IgD-negative memory B cell (primary cell): ENCODE results near the gene OPN1MW3. TPM values are rescaled to one million over a fixed set of nuclear protein-coding genes. Genes with fewer than 3 reads are reported as not detected.

Experiments
- H3K27ac Mint-ChIP-seq, 3 donors: one replicate each; pipeline ENCODE4 v1.8.0; 2020 to 2022; ENCODE audit warnings: mild to moderate bottlenecking in 3 of 3, mixed read lengths in 3 of 3, moderate library complexity in 1 of 3
- H3K27me3 Mint-ChIP-seq: one replicate; pipeline ENCODE4 v1.8.0; 2021; ENCODE audit warnings: mixed read lengths
- H3K36me3 Mint-ChIP-seq: one replicate; pipeline ENCODE4 v1.8.0; 2020; ENCODE audit warnings: mild to moderate bottlenecking, mixed read lengths
- H3K4me1 Mint-ChIP-seq, 3 donors: one replicate each; pipeline ENCODE4 v1.8.0; 2020 to 2022; ENCODE audit warnings: mixed read lengths in 3 of 3, mild to moderate bottlenecking in 1 of 3
- H3K4me3 Mint-ChIP-seq, 4 donors: one replicate each; pipeline ENCODE4 v1.8.0; 2020 to 2022; ENCODE audit warnings: mild to moderate bottlenecking in 4 of 4, mixed read lengths in 4 of 4, moderate library complexity in 3 of 4
- H3K9me3 Mint-ChIP-seq, 3 donors: one replicate each; pipeline ENCODE4 v1.8.0; 2020 to 2021; ENCODE audit warnings: mixed read lengths in 3 of 3, mild to moderate bottlenecking in 1 of 3
- polyA plus RNA-seq: library from polyadenylated mRNA; unstranded; fragments of 300-500 nt; fragmentation: Illumina TruSeq; gene quantifications from one replicate; pipeline ENCODE4 v1.2.3, GENCODE V29; 2021

The OPN1MW3 gene
- polyA plus RNA-seq, 1 donor from 2014 or later = not detected

DNA sequence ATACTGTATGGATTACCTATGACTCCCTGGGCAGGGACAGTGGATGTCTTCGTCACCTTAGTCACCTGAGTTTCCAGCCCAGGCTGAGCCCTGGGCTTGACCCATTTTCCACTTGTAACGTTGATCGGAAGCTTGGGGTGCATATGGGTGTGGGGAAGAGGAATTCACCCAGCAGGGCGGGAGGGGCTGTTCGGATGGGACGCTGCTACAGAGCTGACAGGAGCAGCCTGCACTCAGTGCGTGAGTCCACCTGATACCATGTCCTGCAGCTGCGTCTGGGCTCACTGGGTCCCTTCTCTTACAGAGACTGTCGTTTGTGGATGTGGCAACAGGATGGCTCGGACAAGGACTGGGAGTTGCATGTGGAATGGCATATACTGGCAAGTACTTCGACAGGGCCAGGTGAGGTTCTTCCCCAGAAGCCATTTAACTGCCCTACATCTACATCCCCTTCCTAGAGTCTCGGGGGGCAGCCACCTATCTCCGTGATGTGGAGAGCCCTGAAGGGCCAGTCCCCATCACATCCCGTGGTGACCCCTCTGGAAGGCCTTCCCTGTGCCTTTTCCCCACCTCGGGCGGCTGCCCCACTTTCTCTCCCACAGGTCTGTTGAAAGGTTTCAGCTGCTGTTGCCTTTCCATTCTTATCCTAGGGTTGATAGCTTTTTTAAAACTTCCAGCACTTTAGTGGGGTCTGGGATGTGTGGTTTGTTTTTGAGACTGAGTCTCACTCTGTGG, 51.8 kb downstream of the OPN1MW3 start:
- H3K9me3 Mint-ChIP-seq = no peaks in the 10 kb centered on the region
- H3K36me3 Mint-ChIP-seq = peaks cover 5% of the 10 kb centered on the region
- H3K27me3 Mint-ChIP-seq = peaks cover 2% of the 10 kb centered on the region
- no peak overlapping the region for H3K4me3 Mint-ChIP-seq
- H3K27ac Mint-ChIP-seq = peak overlapping the region in 1 of 3 donors; percentile 83
- H3K4me1 Mint-ChIP-seq = peaks cover 24 to 27% (median 24%) of the 10 kb centered on the region in 3 donors

DNA sequence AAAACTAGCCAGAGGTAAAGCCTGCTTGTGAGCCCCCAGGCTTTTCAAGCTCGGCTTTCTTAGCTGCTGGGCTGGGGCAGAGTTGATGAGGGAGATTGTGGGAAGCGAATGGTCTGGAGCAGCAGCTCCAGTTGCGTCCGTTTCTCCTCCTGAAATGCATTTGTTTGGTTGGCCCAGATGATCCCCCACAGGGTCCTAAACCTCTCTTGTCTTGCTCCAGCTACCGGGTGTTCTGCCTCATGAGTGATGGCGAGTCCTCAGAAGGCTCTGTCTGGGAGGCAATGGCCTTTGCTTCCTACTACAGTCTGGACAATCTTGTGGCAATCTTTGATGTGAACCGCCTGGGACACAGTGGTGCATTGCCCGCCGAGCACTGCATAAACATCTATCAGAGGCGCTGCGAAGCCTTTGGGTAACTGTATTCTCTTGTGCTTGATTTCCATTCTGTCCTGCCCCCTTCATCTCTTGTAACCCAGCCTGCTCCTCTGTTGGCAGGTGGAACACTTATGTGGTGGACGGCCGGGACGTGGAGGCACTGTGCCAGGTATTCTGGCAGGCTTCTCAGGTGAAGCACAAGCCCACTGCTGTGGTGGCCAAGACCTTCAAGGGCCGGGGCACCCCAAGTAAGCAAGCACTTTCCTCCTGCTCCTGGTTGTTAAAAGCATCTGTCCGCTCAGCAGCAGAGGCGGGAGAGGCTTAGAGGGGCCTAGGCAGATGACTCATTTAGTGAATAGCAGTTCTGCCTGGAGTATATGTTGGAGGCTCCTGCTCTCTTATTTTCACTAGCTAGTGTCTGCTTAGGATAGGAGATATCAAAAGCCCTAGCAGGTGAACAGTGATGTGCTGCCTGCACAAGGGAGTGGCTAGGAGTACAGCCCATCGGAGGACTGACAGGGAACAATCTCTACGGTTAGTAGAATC, 53.5 kb downstream of the OPN1MW3 start:
- Mint-ChIP-seq H3K9me3 (no peaks in the 10 kb centered on the region), H3K4me1 (peaks cover 18 to 19% (median 19%) of the 10 kb centered on the region in 3 donors), H3K27ac (peak overlapping the region in 1 of 3 donors; percentile 28), H3K36me3 (peaks cover 3% of the 10 kb centered on the region), H3K27me3 (peaks cover 5% of the 10 kb centered on the region), H3K4me3 (peak overlapping the region in 1 of 4 donors; percentile 49)

DNA sequence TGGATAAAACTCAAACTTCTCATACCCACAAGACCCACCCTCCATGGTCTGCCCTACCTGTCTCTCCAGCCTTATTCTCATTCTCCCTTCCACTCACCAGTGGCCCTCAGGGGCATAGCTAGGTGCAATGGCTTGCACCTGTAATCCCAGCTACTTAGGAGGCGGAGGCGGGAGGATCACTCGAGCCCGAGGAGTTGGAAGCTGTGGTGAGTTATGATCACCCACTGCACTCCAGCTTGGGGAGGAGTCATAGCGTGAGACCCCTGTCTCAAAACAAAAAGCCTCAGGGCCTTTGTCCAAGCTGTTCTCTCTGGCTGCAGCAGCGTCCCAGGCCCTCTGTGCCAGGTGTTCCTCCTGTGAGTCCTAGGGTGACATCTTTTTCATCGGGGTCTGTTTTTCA, 54.7 kb downstream of the OPN1MW3 start:
- no peak overlapping the region for H3K4me3 Mint-ChIP-seq
- H3K9me3 Mint-ChIP-seq = no peaks in the 10 kb centered on the region
- peaks cover 17 to 20% (median 19%) of the 10 kb centered on the region in 3 donors for H3K4me1 Mint-ChIP-seq
- H3K27me3 Mint-ChIP-seq = peaks cover 4% of the 10 kb centered on the region
- no peak overlapping the region for H3K27ac Mint-ChIP-seq
- H3K36me3 Mint-ChIP-seq = peaks cover 3% of the 10 kb centered on the region

DNA sequence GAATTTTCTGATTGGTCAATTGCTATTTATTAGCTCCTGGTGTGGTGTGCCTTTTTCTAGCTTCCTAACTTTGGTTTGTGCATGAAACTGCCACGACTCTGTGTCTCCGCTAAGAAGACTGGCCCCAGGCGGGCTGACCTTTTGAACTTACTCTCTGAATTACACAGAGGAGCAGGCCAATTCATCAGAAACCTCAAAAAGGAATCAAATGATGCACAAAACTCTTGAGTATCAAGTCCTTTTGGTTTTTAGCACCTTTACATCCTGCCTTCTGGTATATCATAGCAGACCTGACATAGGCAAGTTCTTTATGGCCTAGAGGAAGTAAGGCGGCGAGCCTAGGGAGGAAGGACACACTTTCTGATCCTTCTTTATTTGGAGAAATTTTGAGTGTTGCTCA, 55.8 kb downstream of the OPN1MW3 start:
- Mint-ChIP-seq H3K27me3 (peaks cover 7% of the 10 kb centered on the region), H3K9me3 (no peaks in the 10 kb centered on the region), H3K4me3 (no peak overlapping the region), H3K4me1 (peaks cover 15 to 20% (median 18%) of the 10 kb centered on the region in 3 donors), H3K36me3 (no peaks in the 10 kb centered on the region), H3K27ac (peak overlapping the region in 1 of 3 donors; percentile 25)

DNA sequence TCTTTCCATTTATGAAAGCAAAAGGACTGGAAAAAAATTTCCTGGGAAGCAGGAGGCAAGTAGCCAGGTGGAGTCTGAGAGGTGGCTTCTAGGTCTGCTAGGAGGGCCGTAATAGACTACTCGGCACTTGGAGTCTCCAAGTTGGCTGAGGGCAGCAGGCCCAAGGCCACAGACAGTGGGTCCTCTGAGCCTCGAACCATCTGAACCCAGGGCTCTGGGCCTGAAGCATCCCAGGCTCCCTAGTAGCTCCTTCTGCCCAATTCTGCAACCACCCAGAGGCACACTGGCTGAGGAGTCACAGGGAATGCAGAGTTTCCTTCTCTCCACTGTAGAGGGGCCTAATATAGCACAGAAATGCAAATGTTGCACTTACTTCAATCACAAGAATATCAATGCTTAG, 58.0 kb downstream of the OPN1MW3 start:
- Mint-ChIP-seq H3K4me3 (no peak overlapping the region), H3K4me1 (peaks cover 13 to 16% (median 14%) of the 10 kb centered on the region in 3 donors), H3K9me3 (no peaks in the 10 kb centered on the region), H3K27ac (no peak overlapping the region), H3K36me3 (no peaks in the 10 kb centered on the region), H3K27me3 (peaks cover 7% of the 10 kb centered on the region)

DNA sequence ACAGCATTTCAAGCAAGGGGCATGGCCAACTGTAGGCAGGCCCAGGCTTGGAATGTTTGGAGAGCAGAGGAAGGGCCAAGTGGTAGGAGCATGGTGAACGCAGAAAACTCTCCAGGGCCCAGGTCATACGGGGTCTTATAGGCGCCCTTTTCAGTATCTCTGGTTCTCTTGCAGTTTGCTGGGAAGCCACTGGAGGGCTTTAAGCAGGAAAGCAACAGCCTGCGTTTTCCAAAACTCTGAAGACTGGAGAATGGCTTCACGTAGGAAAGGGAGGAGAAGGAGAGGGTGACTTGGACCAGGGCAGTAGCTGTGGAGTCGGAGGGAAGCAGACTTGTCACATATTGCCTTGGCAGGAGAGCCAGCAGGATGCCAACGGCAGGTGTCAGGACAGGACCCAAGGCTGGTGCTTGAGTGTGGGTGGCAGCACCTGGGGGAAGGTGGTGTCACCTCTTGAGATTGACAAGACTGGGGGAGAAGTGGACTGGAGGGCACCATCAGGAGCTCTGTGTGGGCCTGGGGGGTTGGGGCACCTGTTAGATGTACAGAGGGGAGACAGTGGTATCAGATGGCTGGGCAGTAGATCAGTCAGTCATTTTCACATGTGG, 60.1 kb downstream of the OPN1MW3 start:
- H3K36me3 Mint-ChIP-seq = no peaks in the 10 kb centered on the region
- H3K9me3 Mint-ChIP-seq = no peaks in the 10 kb centered on the region
- H3K27me3 Mint-ChIP-seq = peaks cover 7% of the 10 kb centered on the region
- H3K4me1 Mint-ChIP-seq = peaks cover 23 to 27% (median 24%) of the 10 kb centered on the region in 3 donors
- H3K4me3 Mint-ChIP-seq = peak overlapping the region in 2 of 4 donors; percentile 86 to 87
- peak overlapping the region in 2 of 3 donors; percentile 47 to 51 for H3K27ac Mint-ChIP-seq

DNA sequence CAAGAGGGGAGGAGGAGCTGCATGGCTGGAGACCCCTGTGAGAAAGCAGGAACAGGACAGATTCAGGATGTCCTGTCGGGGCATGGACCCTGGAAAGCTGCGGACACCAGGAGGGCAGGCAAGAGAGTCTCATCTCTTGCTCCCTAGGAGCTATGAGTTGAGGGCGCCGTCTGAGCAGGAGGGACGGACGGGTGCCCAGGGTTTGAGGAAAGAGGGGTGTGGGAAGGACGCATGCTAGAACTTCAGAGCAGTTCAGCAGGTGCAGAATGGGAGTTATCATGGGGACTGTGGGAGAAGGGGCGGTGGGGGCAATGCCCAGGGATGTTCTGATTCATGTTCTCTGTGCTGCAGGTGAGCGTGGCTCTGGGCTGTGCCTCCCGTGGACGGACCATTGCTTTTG, 63.0 kb downstream of the OPN1MW3 start:
- Mint-ChIP-seq H3K27ac (peak overlapping the region in 1 of 3 donors; percentile 78), H3K4me1 (peaks cover 27 to 33% (median 31%) of the 10 kb centered on the region in 3 donors), H3K9me3 (no peaks in the 10 kb centered on the region), H3K4me3 (peak overlapping the region in 2 of 4 donors; percentile 39 to 91), H3K36me3 (no peaks in the 10 kb centered on the region), H3K27me3 (peaks cover 4% of the 10 kb centered on the region)

Other genes with a start within 250 kb of the OPN1MW3 start
- gene IRAK1, start 237.7 kb upstream of the OPN1MW3 start, polyA plus RNA-seq = 110 TPM
- 20.0 TPM for gene MECP2, start 159.9 kb upstream of the OPN1MW3 start, polyA plus RNA-seq
- not detected for gene OPN1LW, start 113.3 kb upstream of the OPN1MW3 start, polyA plus RNA-seq
- gene OPN1MW, start 75.0 kb upstream of the OPN1MW3 start, polyA plus RNA-seq = not detected
- gene OPN1MW2, start 37.8 kb upstream of the OPN1MW3 start, polyA plus RNA-seq = not detected
- gene TEX28, start 37.5 kb downstream of the OPN1MW3 start, polyA plus RNA-seq = not detected
- 5.5 TPM for gene TKTL1, start 38.2 kb downstream of the OPN1MW3 start, polyA plus RNA-seq
- gene FLNA, start 117.1 kb downstream of the OPN1MW3 start, polyA plus RNA-seq = 396 TPM
- gene EMD, start 121.7 kb downstream of the OPN1MW3 start, polyA plus RNA-seq = 32.4 TPM
- gene RPL10, start 140.8 kb downstream of the OPN1MW3 start, polyA plus RNA-seq = 5,716 TPM
- gene DNASE1L1, start 151.7 kb downstream of the OPN1MW3 start, polyA plus RNA-seq = 29.4 TPM
- 51.3 TPM for gene TAFAZZIN, start 154.0 kb downstream of the OPN1MW3 start, polyA plus RNA-seq
- 93.9 TPM for gene ATP6AP1, start 171.1 kb downstream of the OPN1MW3 start, polyA plus RNA-seq
- 38.1 TPM for gene GDI1, start 179.6 kb downstream of the OPN1MW3 start, polyA plus RNA-seq
- 31.3 TPM for gene FAM50A, start 186.6 kb downstream of the OPN1MW3 start, polyA plus RNA-seq
- gene PLXNA3, start 200.7 kb downstream of the OPN1MW3 start, polyA plus RNA-seq = 2.7 TPM
- gene LAGE3, start 221.7 kb downstream of the OPN1MW3 start, polyA plus RNA-seq = 51.7 TPM
- 41.4 TPM for gene UBL4A, start 229.0 kb downstream of the OPN1MW3 start, polyA plus RNA-seq
- 54.9 TPM for gene SLC10A3, start 233.0 kb downstream of the OPN1MW3 start, polyA plus RNA-seq